Measurements from ENCODE around the gene AKAP13. TPM values are rescaled to one million over a fixed set of nuclear protein-coding genes. Genes with fewer than 3 reads are reported as not detected.

The AKAP13 gene
- total RNA-seq, 2 donors from 2014 or later, result 228 to 273 TPM

- DNase-seq (ENCODE audit: low spot score) (no peak), ATAC-seq (ENCODE audit: insufficient number of reproducible peaks, low FRiP score, low read depth) (no peak)
- peaks cover 0 to 5% of the 10 kb centered on the region in 2 donors for H3K4me1 ChIP-seq (ENCODE audit: control insufficient read depth in 1 of 2, low read depth in 2 of 2)
- no peaks in the 10 kb centered on the region for H3K9me3 ChIP-seq
- TF ChIP-seq CTCF (IDR thresholded peaks at IDR 0.05), result no peak
- no peaks in the 10 kb centered on the region for H3K36me3 ChIP-seq
- no peak overlapping the region for H3K4me3 ChIP-seq
- no peaks in the 10 kb centered on the region for H3K27me3 ChIP-seq (replicated peaks; ENCODE audit: insufficient read depth)
- H3K27ac ChIP-seq, result no peak overlapping the region
Observed at GRCh38 chr15:85351965-85352364, 28.4 kb upstream of the AKAP13 start.

- H3K27me3 ChIP-seq (replicated peaks; ENCODE audit: insufficient read depth), result no peaks in the 10 kb centered on the region
- H3K36me3 ChIP-seq, result no peaks in the 10 kb centered on the region
- no peak overlapping the region for H3K4me3 ChIP-seq
- DNase-seq (ENCODE audit: low spot score) (no peak), ATAC-seq (ENCODE audit: insufficient number of reproducible peaks, low FRiP score, low read depth) (no peak)
- H3K4me1 ChIP-seq (ENCODE audit: control insufficient read depth in 1 of 2, low read depth in 2 of 2), result peaks cover 9 to 15% of the 10 kb centered on the region in 2 donors
- no peak overlapping the region for H3K27ac ChIP-seq
- H3K9me3 ChIP-seq, result no peaks in the 10 kb centered on the region
- TF ChIP-seq CTCF (IDR thresholded peaks at IDR 0.05), result no peak
Observed at GRCh38 chr15:85353516-85353915, 26.9 kb upstream of the AKAP13 start.

GRCh38 chr15:85354461-85354860, 25.9 kb upstream of the AKAP13 start:
- ATAC-seq (ENCODE audit: insufficient number of reproducible peaks, low FRiP score, low read depth) (no peak), DNase-seq (ENCODE audit: low spot score) (no peak)
- TF ChIP-seq CTCF (IDR thresholded peaks at IDR 0.05), result no peak
- Histone ChIP-seq H3K27me3 (replicated peaks; ENCODE audit: insufficient read depth) (no peaks in the 10 kb centered on the region), H3K9me3 (no peaks in the 10 kb centered on the region), H3K36me3 (no peaks in the 10 kb centered on the region), H3K27ac (no peak overlapping the region), H3K4me3 (no peak overlapping the region), H3K4me1 (ENCODE audit: control insufficient read depth in 1 of 2, low read depth in 2 of 2) (peaks cover 11 to 18% of the 10 kb centered on the region in 2 donors)

GRCh38 chr15:85354948-85355347, 25.5 kb upstream of the AKAP13 start:
- H3K36me3 ChIP-seq, result no peaks in the 10 kb centered on the region
- no peak overlapping the region for H3K27ac ChIP-seq
- H3K4me3 ChIP-seq, result no peak overlapping the region
- no peak for TF ChIP-seq CTCF (IDR thresholded peaks at IDR 0.05)
- no peak for DNase-seq (ENCODE audit: low spot score)
- ATAC-seq (ENCODE audit: insufficient number of reproducible peaks, low FRiP score, low read depth), result no peak
- no peaks in the 10 kb centered on the region for H3K27me3 ChIP-seq (replicated peaks; ENCODE audit: insufficient read depth)
- no peaks in the 10 kb centered on the region for H3K9me3 ChIP-seq
- H3K4me1 ChIP-seq (ENCODE audit: control insufficient read depth in 1 of 2, low read depth in 2 of 2), result peaks cover 11 to 18% of the 10 kb centered on the region in 2 donors

- no peaks in the 10 kb centered on the region for H3K9me3 ChIP-seq
- no peaks in the 10 kb centered on the region for H3K27me3 ChIP-seq (replicated peaks; ENCODE audit: insufficient read depth)
- no peaks in the 10 kb centered on the region for H3K36me3 ChIP-seq
- no peak overlapping the region for H3K4me3 ChIP-seq
- ATAC-seq (ENCODE audit: insufficient number of reproducible peaks, low FRiP score, low read depth) (no peak), DNase-seq (ENCODE audit: low spot score) (no peak)
- H3K4me1 ChIP-seq (ENCODE audit: control insufficient read depth in 1 of 2, low read depth in 2 of 2), result peaks cover 11 to 19% of the 10 kb centered on the region in 2 donors
- no peak overlapping the region for H3K27ac ChIP-seq
- TF ChIP-seq CTCF (IDR thresholded peaks at IDR 0.05), result no peak
Observed at GRCh38 chr15:85356276-85356675, 24.1 kb upstream of the AKAP13 start.

Measured in thoracic aorta (tissue), 2 donors.